Stimulated activated CD4-positive, alpha-beta T cell treated with anti-CD3 and anti-CD28 coated beads, Interleukin-12 subunit alpha, Interleukin-12 subunit beta, amount 100 ng/mL, for 48 hours (primary cell): Measurements from ENCODE around the gene SCAF4.

Source experiments
- DNase-seq, 3 donors: peaks; one replicate each; pipeline ENCODE4 v3.0.0-alpha.2; 2020; ENCODE audit warnings: low read depth in 2 of 3, low spot score in 1 of 3

SCAF4 gene

DNA sequence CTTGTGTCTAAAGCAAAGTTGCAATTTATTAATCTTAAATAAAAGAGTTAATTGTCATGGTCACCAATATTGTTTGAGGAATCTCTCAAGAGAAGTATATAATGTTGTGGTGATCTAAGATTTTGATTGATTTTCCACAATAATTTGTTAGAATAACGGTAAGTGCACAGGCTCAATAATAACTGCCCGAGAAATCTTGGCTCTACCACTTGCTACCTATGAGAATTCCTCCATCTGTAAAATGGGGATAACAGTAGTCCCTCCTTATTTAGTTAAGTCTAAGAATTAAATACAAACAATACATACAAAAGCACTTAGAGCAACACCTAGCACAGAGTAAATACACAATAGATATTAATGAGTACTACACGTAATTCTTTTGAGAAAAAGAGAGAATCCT is 18.8 kb downstream of the SCAF4 start:
- DNase-seq = no peak

DNA sequence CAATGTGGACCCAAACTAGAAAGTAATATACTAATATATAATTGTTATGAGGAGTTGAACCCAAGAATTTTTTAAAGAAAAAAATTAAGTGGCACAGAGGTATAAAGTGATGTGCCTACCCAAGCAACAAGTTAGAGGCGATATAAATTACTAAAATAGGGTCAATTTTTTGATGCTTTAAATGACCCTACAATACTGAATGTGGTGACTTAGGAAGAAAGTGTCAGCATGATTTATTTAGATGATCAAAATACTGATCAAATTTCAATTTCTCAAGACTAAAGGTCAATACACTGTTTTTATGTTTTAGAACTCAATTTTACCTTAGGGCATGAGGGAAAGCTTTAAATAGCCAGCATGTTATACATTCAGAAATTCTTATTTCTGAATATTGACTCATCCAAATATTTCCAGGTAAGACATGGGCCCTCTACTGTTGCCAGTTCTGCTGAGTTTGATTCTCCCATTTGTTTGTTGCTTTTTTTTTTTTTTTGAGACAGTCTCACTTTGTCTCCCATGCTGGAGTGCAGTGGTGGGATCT is 20.1 kb downstream of the SCAF4 start:
- DNase-seq = no peak

DNA sequence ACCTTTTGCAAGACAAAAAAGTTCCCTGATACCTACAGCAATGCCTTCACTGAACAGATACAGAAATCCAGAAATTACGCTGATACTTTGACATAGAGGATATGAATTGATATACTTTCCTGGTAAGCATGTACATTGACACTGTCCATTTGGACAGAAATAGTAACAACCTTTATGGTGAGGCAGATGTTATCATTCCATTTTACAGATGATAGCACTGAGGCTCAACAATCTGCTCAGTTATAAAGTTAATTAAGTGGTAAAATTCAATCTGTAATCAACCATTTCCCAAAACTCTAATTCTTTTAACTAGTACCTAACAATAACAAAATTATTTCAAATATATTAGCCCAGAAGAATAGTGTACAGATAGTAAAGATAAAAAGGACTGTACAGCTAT is 20.6 kb downstream of the SCAF4 start:
- no peak for DNase-seq

DNA sequence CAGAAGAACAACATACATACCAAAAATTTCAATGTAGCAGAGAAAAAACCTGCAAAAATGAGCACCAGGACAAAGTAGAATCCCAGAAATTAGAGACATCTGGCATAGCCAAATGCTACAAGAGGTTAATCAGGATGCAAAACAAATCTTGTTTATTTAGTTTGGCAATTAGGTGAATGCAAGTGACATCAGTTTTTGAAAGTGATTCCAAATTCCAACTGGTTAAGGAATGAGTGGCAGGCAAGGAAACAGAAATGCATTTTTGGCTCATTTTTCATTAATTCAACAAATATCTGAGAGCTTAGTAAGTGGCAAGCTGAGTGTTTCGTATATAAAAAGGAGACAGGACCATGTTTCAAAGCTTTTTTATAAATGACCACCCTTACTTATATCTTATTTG is 21.3 kb downstream of the SCAF4 start:
- no peak for DNase-seq

DNA sequence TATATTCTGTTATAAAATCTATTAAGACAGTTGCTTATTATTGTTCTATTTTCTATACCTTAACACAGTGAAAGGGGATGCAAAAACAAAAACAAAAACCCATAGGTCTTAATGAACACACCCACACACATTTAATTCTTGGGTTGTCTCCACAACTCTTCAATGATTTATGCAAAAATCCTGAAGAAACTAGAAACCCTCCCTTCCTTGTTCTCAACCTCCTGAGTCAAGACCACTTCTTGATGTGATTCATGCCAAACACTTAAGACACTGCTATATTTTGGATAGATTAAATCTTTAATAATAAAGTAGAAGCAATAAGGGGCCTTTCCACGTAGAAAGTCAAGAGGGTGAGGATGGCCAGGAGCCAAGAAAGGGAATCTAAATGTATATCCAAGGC is 23.4 kb downstream of the SCAF4 start:
- DNase-seq = no peak

DNA sequence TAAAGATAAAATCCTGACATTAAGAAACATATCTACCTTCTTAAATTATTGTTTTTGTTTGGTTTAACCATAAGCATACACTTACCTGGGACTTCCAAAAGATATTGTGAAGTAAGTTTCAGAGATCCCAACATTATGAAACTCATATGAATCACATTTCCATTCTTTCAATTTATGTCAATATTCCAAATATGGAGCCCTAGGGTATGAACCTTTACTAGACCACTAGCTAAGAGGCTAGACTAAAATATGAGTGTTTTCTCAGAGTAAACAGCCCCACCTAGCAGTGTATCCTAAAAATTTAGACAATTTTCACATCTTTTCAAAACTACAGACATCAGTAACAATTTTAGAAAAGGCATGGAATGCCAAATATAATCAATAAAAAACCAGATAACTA is 24.4 kb downstream of the SCAF4 start:
- no peak for DNase-seq

DNA sequence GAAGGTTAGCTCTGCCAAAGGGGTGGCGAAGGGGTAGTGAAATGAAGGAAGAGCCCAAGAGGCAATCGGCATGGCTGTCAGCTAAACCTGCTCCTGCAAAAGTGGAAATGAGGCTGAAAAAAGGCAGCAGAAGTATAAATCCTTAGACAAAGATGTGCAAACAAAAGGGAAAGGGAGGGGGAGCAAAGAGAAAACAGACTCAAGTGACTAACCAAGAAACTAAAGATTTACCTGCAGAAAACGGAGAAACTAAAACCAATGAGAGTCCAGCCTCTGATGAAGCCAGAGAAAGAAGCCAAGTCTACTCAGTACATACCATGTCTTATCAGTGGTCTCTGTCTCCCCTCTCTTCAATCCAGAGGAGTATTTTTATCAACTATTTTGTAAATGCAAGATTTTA is 25.4 kb downstream of the SCAF4 start:
- no peak for DNase-seq

DNA sequence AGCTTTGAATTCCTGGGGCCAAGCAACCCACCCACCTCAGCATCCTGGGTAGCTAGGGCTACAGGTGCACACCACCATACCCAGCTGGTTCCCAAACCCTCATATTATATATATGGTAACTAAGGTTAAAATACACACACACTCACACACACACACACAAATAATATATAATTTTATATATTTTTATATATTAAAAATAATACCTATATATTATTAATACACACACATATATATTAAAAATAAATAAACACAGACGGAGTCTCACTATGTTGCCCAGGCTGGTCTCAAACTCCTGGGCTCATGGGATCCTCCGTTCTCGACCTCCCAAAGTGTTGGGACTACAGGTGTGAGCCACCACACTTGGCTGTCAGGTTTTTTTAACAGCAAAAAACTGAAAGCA is 31.9 kb downstream of the SCAF4 start:
- DNase-seq = no peak

DNA sequence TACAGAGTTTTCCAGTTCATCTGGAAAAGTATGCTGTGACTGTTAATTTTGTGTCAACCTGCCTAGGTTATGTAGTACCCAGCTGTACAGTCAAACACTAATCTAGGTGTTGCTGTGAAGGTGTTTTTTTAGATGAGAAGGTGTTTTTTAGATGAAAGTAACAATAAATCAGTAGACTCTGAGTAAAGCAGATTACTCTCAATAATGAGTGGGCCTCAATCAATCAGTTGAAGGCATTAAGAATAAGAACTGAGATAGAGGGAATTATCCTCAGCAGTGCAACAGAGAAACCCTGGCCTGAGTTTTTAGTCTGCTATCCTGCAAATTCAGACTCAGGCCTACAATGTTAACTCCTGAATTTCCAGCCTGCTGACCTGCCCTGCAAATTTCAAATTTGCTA is 33.5 kb downstream of the SCAF4 start:
- DNase-seq = no peak

DNA sequence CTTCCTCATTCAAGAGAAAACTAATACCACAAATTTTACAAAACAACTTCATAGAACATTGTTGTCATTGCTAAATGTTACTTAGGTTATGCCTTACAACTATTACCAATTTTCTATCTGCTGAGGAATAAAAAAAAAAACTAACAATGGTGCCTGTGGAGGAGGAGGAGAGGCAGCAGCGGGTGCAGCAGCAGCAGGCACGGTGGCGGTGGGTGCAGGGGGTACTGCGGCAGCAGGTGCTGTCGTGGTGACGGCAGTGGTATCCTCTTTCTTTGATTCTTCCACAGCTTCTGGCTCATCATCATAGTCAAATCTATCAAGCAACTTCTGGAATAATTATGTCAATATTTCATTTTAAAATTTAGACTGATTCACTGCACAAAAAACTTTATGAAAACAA is 35.5 kb downstream of the SCAF4 start:
- no peak for DNase-seq

DNA sequence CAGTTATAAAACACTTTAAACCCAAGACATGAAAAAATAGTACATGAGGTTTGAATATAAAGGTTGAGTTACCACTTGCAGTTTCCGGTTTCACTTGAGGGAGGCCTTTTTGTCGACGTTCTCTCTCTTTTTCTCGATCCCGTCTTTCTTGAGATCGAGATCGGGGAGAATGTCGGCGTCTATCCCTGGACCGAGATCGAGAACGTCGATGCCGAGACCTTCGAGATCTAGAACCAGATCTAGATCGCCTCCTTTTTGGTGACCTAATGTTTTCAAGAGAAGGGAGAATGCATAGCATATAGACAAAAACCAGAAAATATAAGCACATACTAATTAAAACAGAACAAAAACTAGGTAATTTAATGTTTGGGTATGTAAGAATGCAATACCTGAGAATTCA is 38.7 kb downstream of the SCAF4 start:
- DNase-seq = no peak

DNA sequence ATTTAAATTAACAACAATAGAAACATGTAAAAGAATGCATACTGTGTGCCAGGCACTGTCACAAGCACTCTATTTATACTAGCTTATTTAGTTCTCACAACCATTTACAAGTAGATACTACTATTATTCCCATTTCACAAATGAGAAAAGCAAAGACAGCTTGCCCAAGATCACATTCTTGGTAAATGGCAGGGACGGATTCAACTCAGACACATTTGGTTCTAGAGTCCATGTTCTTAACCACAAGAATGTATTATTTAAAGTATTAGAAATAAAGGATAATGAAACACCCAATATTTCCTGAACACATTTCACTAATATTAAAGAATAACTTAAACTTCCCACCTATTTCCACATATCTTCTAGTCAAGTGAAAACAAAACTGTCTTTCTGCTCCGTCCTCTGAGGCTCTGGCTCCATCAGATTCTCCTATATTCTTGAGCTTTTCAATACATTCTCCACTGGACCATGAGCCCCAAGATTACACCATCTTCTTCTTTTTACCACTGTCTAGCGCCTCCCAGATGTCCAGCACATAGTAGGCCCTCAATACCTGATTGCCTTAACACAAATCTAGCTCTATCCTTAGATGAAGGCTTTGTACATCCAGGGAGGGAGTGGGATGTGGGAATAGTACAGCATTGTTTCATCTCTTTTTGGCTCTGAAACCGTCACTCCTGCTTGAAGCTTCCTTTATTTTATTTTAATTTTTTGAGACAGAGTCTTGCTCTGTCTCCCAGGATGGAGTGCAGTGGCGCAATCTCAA is 43.1 kb downstream of the SCAF4 start:
- DNase-seq = no peak

DNA sequence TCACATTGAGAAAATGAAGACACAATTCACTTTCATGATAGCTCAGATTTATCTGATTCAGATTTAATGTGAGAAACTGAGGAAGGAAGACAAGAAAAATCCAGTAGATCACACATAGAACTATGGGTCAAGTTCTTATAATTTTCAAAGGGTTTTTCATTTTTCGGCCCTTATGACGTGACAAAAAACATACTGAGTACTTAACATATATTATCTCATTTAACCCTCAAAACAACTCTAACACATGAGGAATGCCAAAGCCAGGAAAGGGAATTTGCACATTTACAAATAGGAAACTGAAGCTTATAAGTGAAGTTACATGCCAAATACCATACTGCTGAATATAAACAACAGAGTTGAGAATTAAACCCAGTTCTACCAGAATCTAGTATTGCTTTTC is 44.8 kb downstream of the SCAF4 start:
- no peak for DNase-seq

DNA sequence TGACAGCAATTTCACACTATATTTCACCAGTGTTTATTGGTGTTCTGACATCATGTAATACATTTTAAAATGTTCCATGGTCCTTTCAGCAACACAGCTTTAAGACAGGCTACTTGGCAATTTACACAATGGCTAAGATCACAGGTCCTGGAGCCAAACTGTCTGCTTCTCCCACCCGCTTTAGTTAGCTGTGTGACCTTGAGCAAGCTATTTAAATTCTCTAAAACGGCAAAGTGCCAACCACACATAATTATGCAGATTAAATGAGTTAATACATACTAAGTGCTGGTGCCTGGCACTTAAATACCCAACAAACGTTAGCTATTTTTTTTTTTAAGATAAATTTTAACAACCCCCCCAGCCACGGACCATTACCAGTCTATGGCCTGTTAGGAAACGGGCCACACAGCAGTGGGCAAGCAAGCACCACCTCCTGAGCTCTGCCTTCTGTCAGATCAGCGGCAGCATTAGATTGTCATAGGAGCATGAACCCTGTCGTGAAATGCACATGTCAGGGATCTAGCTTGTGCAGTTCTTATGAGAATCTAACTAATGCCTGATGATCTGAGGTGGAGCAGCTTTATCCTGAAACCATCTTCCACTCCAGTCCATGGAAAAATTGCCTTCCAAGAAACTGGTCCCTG is 45.5 kb downstream of the SCAF4 start:
- DNase-seq = no peak

DNA sequence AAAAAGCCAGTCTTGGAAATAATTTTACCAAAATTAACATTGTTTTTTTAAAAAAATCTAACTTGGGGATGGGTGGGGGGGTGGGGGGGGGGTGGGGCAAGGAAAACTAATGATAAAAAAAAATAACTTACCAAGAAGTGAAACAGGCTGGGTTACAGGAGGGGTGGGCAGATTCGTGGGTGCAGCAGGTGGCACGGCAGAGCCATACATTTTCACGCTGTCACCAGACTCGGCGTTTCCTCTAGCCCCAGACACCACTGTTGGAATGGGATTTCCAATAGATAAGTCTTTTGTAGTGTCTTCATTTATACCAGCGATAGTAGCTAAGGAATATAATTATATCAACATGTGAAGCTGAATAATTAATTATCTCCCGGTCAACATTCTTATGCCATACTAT is 47.0 kb downstream of the SCAF4 start:
- no peak for DNase-seq

DNA sequence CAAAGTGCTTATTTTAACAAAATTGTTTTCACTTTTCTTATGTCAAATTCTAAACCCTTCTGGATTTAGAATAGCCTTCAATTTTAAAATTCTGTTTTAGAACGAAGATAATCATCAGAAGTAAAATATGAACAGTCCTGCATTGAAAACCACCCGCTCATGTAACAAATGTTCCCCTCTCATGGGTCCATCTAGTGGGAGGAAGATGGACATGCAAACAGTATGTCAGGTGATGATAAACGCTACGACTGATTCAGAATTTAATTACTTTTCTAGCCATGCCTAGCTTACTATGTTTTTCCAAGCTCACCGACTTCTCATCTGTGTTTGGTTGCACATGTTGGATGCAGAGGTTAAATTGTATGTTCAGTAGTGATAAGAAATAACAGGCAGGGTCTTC is 48.9 kb downstream of the SCAF4 start:
- DNase-seq = no peak

DNA sequence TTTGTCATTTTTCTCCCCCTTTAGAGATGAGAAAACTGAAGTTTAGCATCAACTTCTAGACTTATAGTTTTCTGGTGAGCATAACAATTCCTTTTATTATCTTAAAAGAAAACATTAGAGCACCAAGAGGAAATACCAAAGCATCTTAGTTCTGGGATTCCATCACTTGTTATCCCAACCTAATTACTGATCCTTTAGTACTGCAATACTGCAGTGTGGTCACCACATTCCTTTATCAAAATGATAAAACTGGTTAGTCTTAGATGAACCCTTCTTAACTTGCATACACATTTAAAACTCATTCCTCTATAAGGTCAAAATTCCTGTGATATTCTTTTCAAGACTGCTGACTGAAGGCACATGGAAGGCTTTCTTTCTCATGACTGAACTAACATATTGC is 49.3 kb downstream of the SCAF4 start:
- no peak for DNase-seq

DNA sequence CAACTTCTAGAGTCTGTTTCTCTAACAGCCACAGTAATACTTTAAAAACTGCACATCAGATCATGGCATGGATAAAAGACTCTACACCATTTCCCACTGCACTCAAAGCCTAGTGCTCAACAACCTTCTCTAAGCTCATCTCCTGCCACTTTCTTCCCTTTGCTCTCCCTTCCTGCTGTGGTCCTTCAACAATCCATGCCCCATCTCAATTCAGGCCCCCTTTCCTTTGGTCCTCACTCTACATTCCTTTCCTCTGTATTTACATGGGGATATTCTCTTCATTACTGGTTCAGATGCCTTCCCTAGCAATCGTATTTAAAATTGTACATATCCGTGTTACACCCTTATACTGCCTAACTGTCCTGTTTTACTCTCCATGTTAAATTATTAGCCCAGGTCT is 53.4 kb downstream of the SCAF4 start:
- DNase-seq = no peak

DNA sequence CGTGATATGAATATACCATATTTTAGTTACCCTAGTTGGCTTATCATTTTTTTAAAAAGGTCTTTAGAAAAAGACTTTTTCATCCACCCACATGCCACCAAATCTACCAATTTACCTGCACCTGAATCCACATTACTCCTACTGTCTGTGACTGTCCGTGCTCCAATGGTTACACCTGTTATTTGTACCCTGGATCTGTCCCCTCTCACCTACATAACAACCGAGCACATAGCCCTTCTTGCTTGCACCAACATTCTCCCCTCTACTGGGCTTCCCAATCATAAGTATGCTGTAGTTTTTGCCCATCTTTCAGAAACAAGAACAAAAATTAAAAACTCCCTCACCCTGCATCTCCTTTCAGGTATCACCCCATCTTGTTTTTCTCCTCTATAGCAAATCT is 54.9 kb downstream of the SCAF4 start:
- DNase-seq = no peak

DNA sequence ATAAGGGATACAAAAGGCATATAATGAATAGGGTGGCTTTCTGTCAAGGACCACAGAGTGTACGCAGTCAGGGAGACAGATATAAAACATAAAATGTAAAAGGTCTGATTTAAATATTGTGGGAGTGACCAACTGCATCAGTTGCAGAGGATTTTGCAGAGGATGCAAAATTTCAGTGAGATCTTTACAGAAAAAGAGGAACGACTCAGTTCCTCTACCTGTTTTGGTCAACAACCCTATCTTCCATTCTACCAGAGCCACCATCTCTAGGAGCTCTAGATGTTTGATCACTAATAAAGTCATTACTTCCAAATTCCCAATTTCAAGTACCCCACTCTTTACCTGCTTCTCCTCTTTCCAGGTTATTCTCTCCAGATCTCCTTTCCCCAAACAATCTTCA is 56.0 kb downstream of the SCAF4 start:
- no peak for DNase-seq

DNA sequence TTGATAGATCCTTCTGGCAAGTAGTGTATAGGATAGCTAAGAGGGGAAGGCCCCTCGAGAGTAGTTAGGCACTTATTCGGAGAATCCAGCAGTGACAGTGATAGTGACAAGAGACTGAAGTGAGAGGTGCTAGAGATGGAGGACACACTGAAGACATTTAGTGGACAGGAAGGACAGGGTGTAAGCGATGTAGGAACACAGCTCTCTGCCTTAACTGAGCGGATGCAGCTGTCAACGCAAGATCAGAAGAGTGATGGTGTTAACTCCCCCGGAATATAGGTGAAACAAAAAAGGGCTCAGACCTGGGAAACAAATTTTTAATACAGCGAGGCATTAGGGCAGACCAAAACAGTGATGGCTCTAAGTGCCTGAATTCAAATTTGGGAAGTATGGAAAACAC is 56.6 kb downstream of the SCAF4 start:
- DNase-seq = no peak

DNA sequence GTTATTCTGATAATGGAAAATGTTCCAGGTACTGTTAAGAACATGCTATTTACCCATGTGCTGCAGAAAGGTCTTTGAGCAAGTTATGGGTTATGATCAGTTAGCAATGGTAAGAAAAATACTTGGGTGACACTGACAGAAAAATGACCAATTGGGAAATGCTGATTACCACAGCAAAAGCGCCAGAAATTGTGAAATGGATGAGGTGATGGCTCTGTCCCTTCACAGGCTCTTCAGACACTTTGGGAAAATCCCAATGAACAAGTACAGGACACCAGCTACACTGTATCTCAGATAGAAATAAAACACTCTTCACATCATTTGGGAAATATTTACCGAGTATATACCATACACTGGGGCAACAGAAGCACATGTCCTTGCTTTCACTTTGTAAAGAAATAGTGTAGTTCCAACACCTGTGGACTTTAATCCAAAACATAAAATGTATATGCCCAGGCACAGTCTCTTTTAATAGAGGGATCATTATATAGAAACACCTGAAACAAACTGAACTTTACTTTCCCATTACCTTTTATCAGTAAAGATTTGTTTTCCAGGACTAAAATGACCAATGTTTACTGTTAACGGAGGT is 58.5 kb downstream of the SCAF4 start:
- no peak for DNase-seq

DNA sequence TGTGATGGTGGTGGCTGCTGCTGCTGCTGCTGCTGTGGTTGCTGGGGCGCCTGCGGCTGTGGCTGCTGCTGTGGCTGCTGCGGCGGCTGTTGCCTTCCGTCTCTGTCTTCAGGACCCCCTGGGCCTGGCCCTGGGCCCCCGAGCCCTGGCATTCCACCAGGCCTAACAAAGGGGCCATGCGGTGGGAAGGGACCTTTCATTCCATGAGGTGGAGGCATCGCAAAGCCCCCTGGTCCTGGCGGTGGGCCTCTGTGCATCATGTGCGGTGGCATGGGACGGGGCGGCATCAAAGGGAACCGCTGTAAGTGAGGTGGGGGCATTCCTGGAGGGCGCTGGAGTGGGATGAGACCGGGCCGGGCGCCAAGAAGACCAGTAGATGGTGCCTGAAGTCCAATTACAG is 60.0 kb downstream of the SCAF4 start:
- DNase-seq = no peak
